ENCODE measurements around the gene USP36. TPM values are rescaled to one million over a fixed set of nuclear protein-coding genes. Genes with fewer than 3 reads are reported as not detected.

Gene USP36
- total RNA-seq, 1 donor: 170 TPM

DNA sequence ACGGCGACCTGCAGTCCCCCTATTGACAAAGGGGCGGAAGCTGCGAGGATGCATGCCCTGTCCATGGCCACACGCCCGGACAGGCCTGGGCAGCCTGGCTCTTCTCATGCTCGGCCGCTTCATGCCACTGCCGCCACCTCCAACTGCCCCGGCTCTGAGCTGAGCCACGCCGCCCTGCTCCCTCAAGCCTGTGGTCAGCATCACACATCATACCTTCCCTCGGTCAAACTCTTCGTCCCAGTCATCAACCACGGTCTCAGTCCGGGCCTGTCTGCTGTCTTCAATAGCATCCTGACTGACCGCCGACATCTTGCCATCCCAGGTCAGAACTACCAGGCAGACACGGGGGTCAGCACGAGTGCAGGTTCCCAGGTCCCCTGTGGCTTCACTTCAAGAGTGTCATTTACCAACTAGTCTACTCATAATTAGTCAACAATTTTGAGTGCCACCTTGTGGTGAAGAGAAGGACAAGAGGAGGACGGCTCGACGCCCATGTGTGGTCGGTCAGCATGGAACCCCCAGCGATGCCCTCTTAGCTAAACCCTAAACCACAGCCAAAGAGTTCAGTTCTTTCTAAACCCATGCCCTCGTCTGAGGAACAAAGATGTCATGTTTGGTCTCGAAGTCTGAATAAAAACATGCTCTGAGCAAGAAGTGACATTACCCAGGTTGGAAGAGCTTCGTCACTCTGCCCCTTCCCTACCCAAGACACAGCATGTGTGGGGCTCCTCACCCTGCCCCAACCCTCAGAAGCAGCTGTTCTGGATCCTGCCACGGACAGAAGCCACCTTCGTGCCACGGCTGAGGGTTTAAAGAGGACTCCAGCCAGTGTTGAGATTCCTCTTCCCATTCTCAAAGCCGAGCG, 41.7 kb downstream of the USP36 start:
- H3K27me3 ChIP-seq (ENCODE audit: insufficient read depth, low read length): no peaks in the 10 kb centered on the region
- no peaks in the 10 kb centered on the region for H3K9me3 ChIP-seq (ENCODE audit: low read depth, low read length)
- H3K4me1 ChIP-seq (ENCODE audit: insufficient read depth, low read length): peaks cover 30% of the 10 kb centered on the region
- no peak overlapping the region for H3K4me3 ChIP-seq (ENCODE audit: low read length)

DNA sequence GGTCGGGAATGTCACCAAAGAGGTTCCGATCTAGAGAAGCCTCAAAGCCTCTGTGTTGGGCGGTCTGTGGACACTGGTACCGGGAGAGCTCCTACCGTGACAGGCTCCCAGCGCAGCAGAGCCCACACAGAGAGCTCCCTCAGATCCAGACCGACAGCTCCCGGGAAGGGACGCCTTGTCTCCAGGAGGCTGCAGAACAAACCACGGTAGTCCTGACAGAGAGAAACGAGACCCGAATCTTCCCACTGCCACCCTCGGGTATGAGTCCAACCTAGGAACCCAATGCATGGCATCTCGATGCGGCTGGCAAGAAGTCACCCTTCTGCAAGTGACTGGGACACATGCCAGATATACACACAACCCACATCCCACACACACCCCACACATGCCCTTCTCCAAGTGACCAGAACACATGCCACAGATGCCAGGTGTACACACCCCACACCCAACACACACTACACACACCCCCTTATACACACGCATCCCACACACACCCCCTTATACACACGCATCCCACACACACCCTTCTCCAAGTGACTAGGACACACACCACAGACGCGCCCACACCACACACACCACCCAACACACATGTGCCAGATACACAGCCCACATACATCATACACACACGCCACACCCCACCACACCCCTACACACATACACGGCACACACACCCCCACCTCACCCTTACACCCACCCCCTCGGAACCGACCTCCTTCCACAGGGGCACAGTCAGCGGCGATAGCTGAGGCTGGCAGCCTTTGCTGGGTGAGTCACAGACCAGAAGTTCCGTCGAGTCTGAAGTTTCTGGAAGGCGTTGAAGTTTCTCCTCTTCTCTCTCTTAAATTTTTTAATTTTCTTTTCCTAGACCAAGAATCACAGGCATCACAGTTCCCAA, 42.7 kb downstream of the USP36 start:
- Histone ChIP-seq H3K4me3 (ENCODE audit: low read length) (no peak overlapping the region), H3K4me1 (ENCODE audit: insufficient read depth, low read length) (peaks cover 26% of the 10 kb centered on the region), H3K9me3 (ENCODE audit: low read depth, low read length) (no peaks in the 10 kb centered on the region), H3K27me3 (ENCODE audit: insufficient read depth, low read length) (no peaks in the 10 kb centered on the region)

DNA sequence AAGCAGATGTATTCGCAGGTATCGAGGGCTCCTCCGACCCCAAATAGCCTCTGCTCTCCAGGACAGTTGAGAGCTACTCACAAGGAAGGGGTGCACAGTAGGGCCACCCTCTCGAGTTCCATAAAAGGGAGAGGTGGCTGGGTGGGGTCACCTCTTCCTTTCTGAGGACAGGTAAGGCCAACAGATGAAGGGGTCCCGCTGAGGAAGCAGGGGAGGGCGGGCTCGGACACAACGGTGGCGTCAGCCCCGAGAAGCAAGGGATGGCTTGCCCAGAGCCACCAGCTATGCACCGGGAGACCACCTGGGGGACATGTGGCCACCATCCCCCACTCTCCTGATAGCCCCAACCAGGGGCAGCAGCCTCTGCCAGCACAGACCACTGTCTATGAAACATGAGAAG, 43.4 kb downstream of the USP36 start:
- Histone ChIP-seq H3K27me3 (ENCODE audit: insufficient read depth, low read length) (no peaks in the 10 kb centered on the region), H3K9me3 (ENCODE audit: low read depth, low read length) (no peaks in the 10 kb centered on the region), H3K4me3 (ENCODE audit: low read length) (no peak overlapping the region), H3K4me1 (ENCODE audit: insufficient read depth, low read length) (peaks cover 22% of the 10 kb centered on the region)

DNA sequence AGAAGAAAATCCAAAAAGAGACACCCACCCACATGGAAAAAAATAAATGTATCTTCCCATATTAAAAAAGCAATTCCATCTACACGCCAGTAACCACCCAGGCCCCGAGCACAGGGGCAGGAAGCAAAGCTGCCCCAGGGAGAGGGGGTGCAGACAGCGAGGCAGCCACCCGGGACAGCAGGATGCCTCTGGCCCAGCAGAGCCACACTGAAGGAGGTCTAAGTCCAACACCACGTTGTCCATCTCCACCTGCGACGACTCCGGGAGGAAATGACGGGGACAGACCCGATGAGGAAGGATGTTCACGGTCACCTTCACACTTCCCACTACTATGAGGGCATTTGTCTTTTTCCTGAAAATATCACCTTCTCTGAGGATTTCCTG, 44.1 kb downstream of the USP36 start:
- Histone ChIP-seq H3K4me1 (ENCODE audit: insufficient read depth, low read length) (peaks cover 23% of the 10 kb centered on the region), H3K9me3 (ENCODE audit: low read depth, low read length) (no peaks in the 10 kb centered on the region), H3K27me3 (ENCODE audit: insufficient read depth, low read length) (no peaks in the 10 kb centered on the region), H3K4me3 (ENCODE audit: low read length) (no peak overlapping the region)

DNA sequence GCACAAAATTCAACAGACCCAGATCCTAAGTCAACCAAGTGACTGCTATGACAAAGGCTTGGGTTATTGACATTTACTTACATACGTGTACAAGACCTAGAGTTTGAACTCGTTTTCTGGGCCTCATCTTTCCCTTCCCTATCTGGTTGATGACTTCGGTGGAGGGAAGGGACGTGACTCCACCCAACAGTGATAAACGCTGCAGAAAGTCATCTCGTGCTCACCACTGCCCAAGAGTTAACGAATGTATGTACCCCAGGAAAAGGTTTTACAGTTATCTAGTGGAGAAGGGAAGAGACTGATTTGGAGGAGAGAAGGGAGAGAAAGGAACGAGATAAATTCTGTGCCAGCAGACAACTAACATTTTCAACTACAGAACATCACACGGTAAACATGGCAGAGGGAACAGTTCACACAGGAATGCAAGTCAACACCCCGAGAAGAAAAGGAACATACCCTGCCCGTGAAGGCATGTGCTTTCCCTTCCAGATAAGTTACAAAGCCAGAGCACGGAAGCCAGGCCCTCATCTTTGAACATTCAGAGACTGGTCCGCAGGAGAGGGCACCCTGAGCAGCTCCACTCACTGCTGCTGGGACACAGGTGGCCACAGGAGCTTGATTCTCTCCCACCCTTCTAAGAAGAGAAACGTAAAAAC, 44.6 kb downstream of the USP36 start:
- Histone ChIP-seq H3K4me1 (ENCODE audit: insufficient read depth, low read length) (peaks cover 26% of the 10 kb centered on the region), H3K9me3 (ENCODE audit: low read depth, low read length) (no peaks in the 10 kb centered on the region), H3K4me3 (ENCODE audit: low read length) (no peak overlapping the region), H3K27me3 (ENCODE audit: insufficient read depth, low read length) (no peaks in the 10 kb centered on the region)

DNA sequence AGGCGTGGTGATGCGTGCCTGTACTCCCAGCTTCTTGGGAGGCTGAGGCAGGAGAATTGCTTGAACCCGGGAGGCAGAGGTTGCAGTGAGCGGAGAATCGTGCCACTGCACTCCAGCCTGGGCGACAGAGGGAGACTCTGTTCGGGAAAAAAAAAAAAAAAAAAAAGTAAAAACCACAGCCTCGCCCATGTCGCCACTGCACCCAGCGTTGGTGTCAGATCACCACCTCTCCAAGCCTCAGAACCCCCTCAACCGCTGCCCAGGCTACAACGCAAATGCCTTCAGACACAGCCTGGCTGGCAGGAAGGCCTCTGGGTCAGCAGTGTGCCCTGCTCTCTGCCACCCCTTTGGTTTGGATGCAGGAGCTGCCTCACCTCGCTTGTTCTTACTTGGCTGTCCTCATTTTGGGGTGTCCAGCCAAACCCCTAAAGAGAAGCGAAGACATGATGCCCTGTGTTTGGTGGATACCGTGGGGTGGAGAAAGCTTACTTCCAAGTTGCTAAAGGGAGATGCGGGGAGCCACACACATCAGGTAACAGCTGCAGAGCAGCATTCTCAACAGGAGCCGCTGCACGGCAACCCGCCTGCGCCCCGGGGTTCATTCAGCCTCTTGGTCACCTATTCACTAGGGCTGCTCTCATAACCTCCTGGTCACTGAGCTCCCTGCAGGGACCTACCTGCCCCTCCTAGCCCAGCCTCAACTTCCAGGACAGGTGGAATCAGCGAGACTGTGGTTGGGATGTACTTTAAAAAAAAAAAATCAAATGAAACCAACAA, 45.6 kb downstream of the USP36 start:
- Histone ChIP-seq H3K9me3 (ENCODE audit: low read depth, low read length) (no peaks in the 10 kb centered on the region), H3K27me3 (ENCODE audit: insufficient read depth, low read length) (no peaks in the 10 kb centered on the region), H3K4me3 (ENCODE audit: low read length) (no peak overlapping the region), H3K4me1 (ENCODE audit: insufficient read depth, low read length) (peaks cover 34% of the 10 kb centered on the region)

DNA sequence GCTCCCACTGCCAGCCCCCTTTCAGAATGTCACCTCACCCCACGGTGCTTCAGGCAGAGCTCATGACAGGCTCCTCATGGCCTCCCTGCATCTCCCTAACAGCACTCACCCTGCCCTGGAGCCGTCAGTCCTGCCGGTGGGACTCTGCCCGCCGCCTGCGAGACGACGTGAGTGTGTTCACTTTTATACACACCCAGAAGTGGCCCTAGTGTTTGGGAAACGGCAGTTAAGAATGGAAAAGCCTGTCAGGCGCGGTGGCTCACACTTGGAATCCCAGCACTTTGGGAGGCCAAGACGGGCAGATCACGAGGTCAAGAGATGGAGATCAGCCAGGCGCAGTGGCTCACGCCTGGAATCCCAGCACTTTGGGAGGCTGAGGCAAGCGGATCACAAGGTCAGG, 46.2 kb downstream of the USP36 start:
- Histone ChIP-seq H3K27me3 (ENCODE audit: insufficient read depth, low read length) (no peaks in the 10 kb centered on the region), H3K9me3 (ENCODE audit: low read depth, low read length) (no peaks in the 10 kb centered on the region), H3K4me1 (ENCODE audit: insufficient read depth, low read length) (peaks cover 39% of the 10 kb centered on the region), H3K4me3 (ENCODE audit: low read length) (no peak overlapping the region)

DNA sequence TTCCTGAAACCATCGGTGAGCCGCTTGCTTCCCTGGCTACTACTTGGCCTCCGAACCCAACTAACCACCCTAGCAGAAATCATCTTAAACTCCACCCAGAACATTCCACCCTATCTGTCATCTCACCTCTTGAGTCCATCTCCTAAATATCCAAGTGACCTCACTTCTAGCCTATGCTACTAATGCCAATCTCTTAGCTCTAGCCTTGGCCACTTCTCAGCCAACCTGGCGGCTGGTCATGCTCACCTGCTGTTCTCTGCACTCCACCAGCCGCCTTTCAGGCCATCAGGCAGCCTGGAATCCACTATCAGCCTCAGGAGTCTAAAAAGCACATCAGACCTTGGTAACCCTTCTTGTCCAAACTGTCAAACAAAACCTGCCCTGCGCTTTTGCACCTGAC, 46.6 kb downstream of the USP36 start:
- Histone ChIP-seq H3K4me1 (ENCODE audit: insufficient read depth, low read length) (peaks cover 40% of the 10 kb centered on the region), H3K9me3 (ENCODE audit: low read depth, low read length) (no peaks in the 10 kb centered on the region)

DNA sequence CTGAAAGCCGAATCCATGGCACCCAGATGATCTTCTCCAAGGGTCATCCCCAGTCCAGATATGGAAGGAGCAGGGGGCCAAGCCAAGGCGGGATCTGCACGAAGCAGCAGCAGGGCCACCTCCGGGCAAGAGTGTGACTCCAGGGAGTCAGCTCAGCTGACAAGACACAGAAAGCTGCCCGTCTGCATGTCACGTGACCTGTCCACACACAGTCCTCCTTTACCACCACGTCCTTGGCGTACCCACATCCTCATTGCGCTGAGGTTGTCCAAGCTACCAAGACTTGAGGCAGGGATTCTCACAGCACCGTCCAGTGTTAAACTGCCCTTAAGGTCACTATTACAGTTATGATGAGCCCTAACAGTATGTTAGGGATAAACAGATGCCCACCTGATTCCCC, 47.2 kb downstream of the USP36 start:
- Histone ChIP-seq H3K27me3 (ENCODE audit: insufficient read depth, low read length) (no peaks in the 10 kb centered on the region), H3K4me1 (ENCODE audit: insufficient read depth, low read length) (peaks cover 40% of the 10 kb centered on the region), H3K4me3 (ENCODE audit: low read length) (no peak overlapping the region), H3K9me3 (ENCODE audit: low read depth, low read length) (no peaks in the 10 kb centered on the region)

More for the DNA sequence above, 46.6 kb downstream of the USP36 start:
- no peaks in the 10 kb centered on the region for H3K27me3 ChIP-seq (ENCODE audit: insufficient read depth, low read length)
- H3K4me3 ChIP-seq (ENCODE audit: low read length): no peak overlapping the region

DNA sequence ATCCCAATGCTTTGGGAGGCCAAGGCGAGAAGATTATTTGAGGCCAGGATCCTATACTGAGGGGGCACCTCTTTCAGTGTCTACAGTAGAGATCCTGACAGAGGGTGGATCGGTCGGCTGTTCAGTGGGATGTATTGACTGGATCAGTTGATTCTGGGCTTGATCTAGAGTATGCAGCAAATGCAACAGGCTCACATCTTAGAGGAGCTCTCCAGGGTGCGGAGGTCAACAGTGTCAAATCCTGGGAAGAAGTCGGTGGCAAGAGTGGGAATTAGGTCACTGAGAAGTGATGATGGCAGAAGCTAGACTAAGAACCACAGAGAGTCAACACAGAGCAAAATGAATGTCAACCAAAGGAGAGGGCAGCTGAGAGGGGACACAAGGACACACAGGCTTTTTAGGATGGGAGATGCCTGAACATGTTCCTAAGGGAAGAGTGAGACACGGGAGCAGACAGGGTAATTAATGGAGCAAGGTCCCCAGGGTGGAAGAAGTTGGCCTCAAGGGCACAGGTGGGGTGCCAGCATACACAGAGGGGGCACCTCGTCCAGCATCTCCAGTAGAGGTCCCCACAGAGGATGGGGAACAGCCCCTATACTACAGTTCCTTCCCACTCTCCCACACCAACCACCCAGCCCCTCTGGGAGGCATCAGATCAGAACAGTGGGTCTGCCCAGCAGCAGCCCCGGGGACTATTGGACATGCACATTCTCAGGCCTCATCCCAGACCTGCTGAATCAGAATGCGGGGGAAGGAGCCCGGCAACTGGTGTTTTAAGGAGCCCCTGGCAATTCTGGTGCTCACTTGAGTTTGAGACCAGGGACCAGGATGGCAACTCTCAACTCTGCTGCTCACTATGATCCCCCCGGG, 48.5 kb downstream of the USP36 start:
- H3K4me1 ChIP-seq (ENCODE audit: insufficient read depth, low read length): peaks cover 39% of the 10 kb centered on the region
- H3K4me3 ChIP-seq (ENCODE audit: low read length): no peak overlapping the region
- no peaks in the 10 kb centered on the region for H3K9me3 ChIP-seq (ENCODE audit: low read depth, low read length)
- no peaks in the 10 kb centered on the region for H3K27me3 ChIP-seq (ENCODE audit: insufficient read depth, low read length)

DNA sequence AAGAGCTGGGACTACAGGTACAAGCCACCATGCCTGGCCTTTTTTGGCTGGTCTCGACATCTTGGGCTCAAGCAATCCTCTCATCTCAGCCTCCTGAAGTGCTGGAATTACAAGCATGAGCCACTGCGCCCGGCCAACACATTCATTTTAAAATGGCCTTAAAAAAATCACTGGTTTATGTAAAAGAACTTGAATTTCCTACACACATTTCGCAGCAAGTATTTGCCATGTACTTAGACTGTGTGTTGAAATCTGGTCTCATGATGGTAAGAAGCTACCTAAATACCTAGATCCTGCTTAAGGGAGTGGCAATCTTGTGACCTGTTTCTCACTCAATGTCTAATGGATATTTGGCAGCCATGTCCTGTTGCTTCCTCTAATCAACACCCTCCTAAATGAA, 50.1 kb downstream of the USP36 start:
- Histone ChIP-seq H3K4me1 (ENCODE audit: insufficient read depth, low read length) (peaks cover 50% of the 10 kb centered on the region), H3K27me3 (ENCODE audit: insufficient read depth, low read length) (no peaks in the 10 kb centered on the region), H3K9me3 (ENCODE audit: low read depth, low read length) (no peaks in the 10 kb centered on the region), H3K4me3 (ENCODE audit: low read length) (no peak overlapping the region)

DNA sequence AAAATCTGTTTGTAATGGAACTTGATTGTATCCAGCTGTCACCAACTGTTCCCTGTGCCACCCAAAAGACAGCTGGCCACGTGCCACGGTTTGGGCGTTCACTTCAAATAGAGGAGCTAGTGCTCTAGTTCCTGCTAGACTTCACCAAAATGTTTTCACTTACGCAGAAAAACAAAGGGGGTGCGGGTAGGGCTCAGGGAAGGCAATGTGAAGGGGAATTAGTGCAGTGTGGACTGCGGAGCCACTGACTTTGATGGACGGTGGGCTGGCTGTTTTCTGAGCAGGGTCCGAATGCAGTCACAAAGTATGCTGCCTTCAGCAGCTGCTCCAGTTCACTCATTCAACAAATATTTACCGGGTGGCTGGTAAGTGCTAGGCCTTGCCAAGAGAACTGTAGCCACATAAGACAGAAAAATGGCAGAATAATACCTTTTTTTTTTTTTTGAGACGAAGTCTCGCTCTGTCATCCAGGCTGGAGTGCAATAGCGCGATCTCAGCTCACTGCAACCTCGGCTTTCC, 50.9 kb downstream of the USP36 start:
- Histone ChIP-seq H3K9me3 (ENCODE audit: low read depth, low read length) (no peaks in the 10 kb centered on the region), H3K27me3 (ENCODE audit: insufficient read depth, low read length) (no peaks in the 10 kb centered on the region), H3K4me1 (ENCODE audit: insufficient read depth, low read length) (peaks cover 58% of the 10 kb centered on the region), H3K4me3 (ENCODE audit: low read length) (no peak overlapping the region)

DNA sequence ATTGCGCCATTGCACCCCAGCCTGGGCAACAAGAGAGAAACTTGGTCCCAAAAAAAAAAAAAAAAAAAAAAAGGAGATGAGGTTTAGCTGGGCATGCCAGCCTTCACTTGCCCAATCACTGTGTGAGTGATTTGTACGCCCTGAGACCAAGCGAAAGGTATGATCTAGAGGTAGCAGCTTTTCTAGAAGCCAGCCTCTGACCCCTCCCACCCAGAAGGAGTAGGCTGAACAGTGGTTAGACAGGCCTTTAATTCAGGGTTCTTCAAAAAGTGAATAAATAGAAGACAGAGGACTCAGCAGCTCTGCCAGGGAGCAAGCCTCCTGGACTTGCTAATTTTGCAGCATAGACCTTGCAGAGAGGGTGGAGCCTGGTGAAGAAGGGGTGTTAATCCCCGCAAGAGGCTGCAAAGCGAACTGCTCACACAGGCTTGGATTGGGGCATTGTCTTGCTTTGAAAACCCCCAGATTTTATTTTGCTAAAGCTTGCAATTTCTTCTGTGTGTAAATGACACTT, 51.4 kb downstream of the USP36 start:
- H3K9me3 ChIP-seq (ENCODE audit: low read depth, low read length): no peaks in the 10 kb centered on the region
- H3K4me1 ChIP-seq (ENCODE audit: insufficient read depth, low read length): peaks cover 59% of the 10 kb centered on the region
- H3K4me3 ChIP-seq (ENCODE audit: low read length): no peak overlapping the region
- H3K27me3 ChIP-seq (ENCODE audit: insufficient read depth, low read length): no peaks in the 10 kb centered on the region
